WTC11 (cell line): Measurements from ENCODE around the gene CAMK2A. TPM values are rescaled to one million over a fixed set of nuclear protein-coding genes. Genes with fewer than 3 reads are reported as not detected.

Experiments
- ATAC-seq: fragments of 200-7000 bp; cut with Tn5 transposase; 2 replicates; pipeline ENCODE4 v1.10.0; 2021; ENCODE audit warnings: mild to moderate bottlenecking, moderate library complexity
- CTCF ChIA-PET: fragments of 300-600 bp; sonication (Branson Sonifier 250); formaldehyde crosslinking; loops from one replicate; lab custom pipeline; 2021; ENCODE audit warnings: antibody characterized with exemption; lab: Charles Lee
- POLR2A ChIA-PET: fragments of 350-600 bp; sonication (Branson Sonifier 250); formaldehyde crosslinking; loops from one replicate; lab custom pipeline; 2021; ENCODE audit warnings: antibody characterized with exemption; lab: Charles Lee
- DNase-seq: peaks from one replicate; pipeline ENCODE4 v3.0.0; 2021; ENCODE audit warnings: low spot score
- H3K27ac Mint-ChIP-seq: 2 replicates; pipeline ENCODE4 v1.8.0; 2021; ENCODE audit warnings: mixed read lengths
- H3K27me3 Mint-ChIP-seq: 2 replicates; pipeline ENCODE4 v1.8.0; 2021; ENCODE audit warnings: low read depth, mild to moderate bottlenecking, moderate library complexity, mixed read lengths
- H3K36me3 Mint-ChIP-seq: 2 replicates; pipeline ENCODE4 v1.8.0; 2021; ENCODE audit warnings: mixed read lengths
- H3K4me1 Mint-ChIP-seq: 2 replicates; pipeline ENCODE4 v1.8.0; 2022; ENCODE audit warnings: mixed read lengths
- H3K4me3 Mint-ChIP-seq: 2 replicates; pipeline ENCODE4 v1.8.0; 2021; ENCODE audit warnings: mild to moderate bottlenecking, moderate library complexity, mixed read lengths
- H3K9me3 Mint-ChIP-seq: 2 replicates; pipeline ENCODE4 v1.8.0; 2021; ENCODE audit warnings: mixed read lengths
- ARID4B ChIP-seq: sonication (generic); formaldehyde crosslinking; IDR thresholded peaks from 2 replicates; pipeline ENCODE4 v1.8.0; 2023; ENCODE audit warnings: missing genetic modification reagents, mild to moderate bottlenecking, borderline replicate concordance
- ATF3 ChIP-seq: sonication (generic); formaldehyde crosslinking; conservative IDR thresholded peaks from 2 replicates; pipeline ENCODE4 v1.8.1; 2022; ENCODE audit warnings: mild to moderate bottlenecking, missing genetic modification reagents
- E2F4 ChIP-seq: sonication (generic); formaldehyde crosslinking; IDR thresholded peaks from 2 replicates; pipeline ENCODE4 v1.8.1; 2022; ENCODE audit warnings: low read depth, mild to moderate bottlenecking, moderate library complexity, missing genetic modification reagents, borderline replicate concordance
- ELF4 ChIP-seq: sonication (generic); formaldehyde crosslinking; IDR thresholded peaks from 2 replicates; pipeline ENCODE4 v1.8.1; 2022; ENCODE audit warnings: low read depth, mild to moderate bottlenecking, moderate library complexity, missing genetic modification reagents
- ERG ChIP-seq: fragments of 250-450 bp; sonication (Bioruptor Pico); IDR thresholded peaks from 2 replicates; pipeline ENCODE4 v1.8.0; 2021; ENCODE audit warnings: mild to moderate bottlenecking
- GTF2I ChIP-seq: fragments of 250-450 bp; sonication (Bioruptor Pico); conservative IDR thresholded peaks from 2 replicates; pipeline ENCODE4 v1.4.0; 2021; ENCODE audit warnings: mild to moderate bottlenecking
- IRF1 ChIP-seq: sonication (generic); formaldehyde crosslinking; IDR thresholded peaks from 2 replicates; pipeline ENCODE4 v1.8.0; 2023; ENCODE audit warnings: missing genetic modification reagents
- JUN ChIP-seq: sonication (generic); formaldehyde crosslinking; IDR thresholded peaks from 2 replicates; pipeline ENCODE4 v1.8.0; 2023; ENCODE audit warnings: mild to moderate bottlenecking, missing genetic modification reagents
- MAX ChIP-seq: sonication (generic); formaldehyde crosslinking; IDR thresholded peaks from 2 replicates; pipeline ENCODE4 v1.8.0; 2022; ENCODE audit warnings: mild to moderate bottlenecking, missing genetic modification reagents
- MYBL2 ChIP-seq: sonication (generic); formaldehyde crosslinking; IDR thresholded peaks from 2 replicates; pipeline ENCODE4 v1.8.1; 2023; ENCODE audit warnings: mild to moderate bottlenecking, moderate library complexity, missing genetic modification reagents
- NFATC4 ChIP-seq: fragments of 250-450 bp; sonication (Bioruptor Pico); IDR thresholded peaks from 2 replicates; pipeline ENCODE4 v1.9.0; 2021; ENCODE audit warnings: mild to moderate bottlenecking
- NR1H2 ChIP-seq: sonication (generic); formaldehyde crosslinking; IDR thresholded peaks from 2 replicates; pipeline ENCODE4 v1.9.0; 2021; ENCODE audit warnings: mild to moderate bottlenecking, moderate library complexity, missing genetic modification reagents
- OVOL2 ChIP-seq: fragments of 250-450 bp; sonication (Bioruptor Pico); IDR thresholded peaks from 2 replicates; pipeline ENCODE4 v1.9.0; 2021; ENCODE audit warnings: mild to moderate bottlenecking, borderline replicate concordance
- PRRX2 ChIP-seq: fragments of 250-450 bp; sonication (Bioruptor Pico); IDR thresholded peaks from 2 replicates; pipeline ENCODE4 v1.8.0; 2021; ENCODE audit warnings: mild to moderate bottlenecking
- RORB ChIP-seq: fragments of 250-450 bp; sonication (Bioruptor Pico); IDR thresholded peaks from 2 replicates; pipeline ENCODE4 v1.9.0; 2021; ENCODE audit warnings: mild to moderate bottlenecking
- SOX15 ChIP-seq: fragments of 250-450 bp; sonication (Bioruptor Pico); IDR thresholded peaks from 2 replicates; pipeline ENCODE4 v1.9.0; 2021; ENCODE audit warnings: mild to moderate bottlenecking
- USF1 ChIP-seq: sonication (generic); formaldehyde crosslinking; IDR thresholded peaks from 2 replicates; pipeline ENCODE4 v1.8.0; 2022; ENCODE audit warnings: mild to moderate bottlenecking, missing genetic modification reagents
- ZNF138 ChIP-seq: sonication (generic); formaldehyde crosslinking; conservative IDR thresholded peaks from 2 replicates; pipeline ENCODE4 v1.8.1; 2022; ENCODE audit warnings: mild to moderate bottlenecking, moderate library complexity, missing genetic modification reagents
- ZNF219 ChIP-seq: sonication (generic); formaldehyde crosslinking; IDR thresholded peaks from 2 replicates; pipeline ENCODE4 v1.8.0; 2023; ENCODE audit warnings: missing genetic modification reagents, mild to moderate bottlenecking, borderline replicate concordance
- ZNF263 ChIP-seq: sonication (generic); formaldehyde crosslinking; IDR thresholded peaks from 2 replicates; pipeline ENCODE4 v1.8.1; 2022; ENCODE audit warnings: low read depth, mild to moderate bottlenecking, moderate library complexity, missing genetic modification reagents
- total RNA-seq: library from RNA; stranded (reverse); gene quantifications from 3 replicates; pipeline ENCODE4 v1.2.3, GENCODE V29; 2021

CAMK2A gene
- total RNA-seq, 1 experiment from 2014 or later: 0.13 TPM

- Mint-ChIP-seq H3K4me1 (no peaks in the 10 kb centered on the region), H3K36me3 (no peaks in the 10 kb centered on the region), H3K27me3 (peaks cover 7% of the 10 kb centered on the region), H3K27ac (no peak overlapping the region), H3K9me3 (no peaks in the 10 kb centered on the region), H3K4me3 (no peak overlapping the region)
- ATAC-seq: no peak
- DNase-seq: no peak
- ChIA-PET CTCF (interaction anchor here (0.5 to 2.9 kb wide), 6 partner anchors 10 to 174 kb away, joined by 3 to 18 read pairs (median 6); no protein-coding TSS in a partner anchor), POLR2A (no interaction called here)
- TF ChIP-seq MAX (CRISPR knock-in tag): no peak
- TF ChIP-seq IRF1 (CRISPR knock-in tag): no peak
- no peak for TF ChIP-seq ATF3 (CRISPR knock-in tag)
- TF ChIP-seq PRRX2 (CRISPR knock-in tag): no peak
- no peak for TF ChIP-seq NR1H2 (CRISPR knock-in tag)
- no peak for TF ChIP-seq GTF2I (CRISPR knock-in tag)
- TF ChIP-seq SOX15 (CRISPR knock-in tag): no peak
- TF ChIP-seq USF1 (CRISPR knock-in tag): no peak
- TF ChIP-seq RORB (CRISPR knock-in tag): no peak
- TF ChIP-seq JUN: no peak
- no peak for TF ChIP-seq ZNF219 (CRISPR knock-in tag)
- no peak for TF ChIP-seq E2F4 (CRISPR knock-in tag)
- no peak for TF ChIP-seq ELF4 (CRISPR knock-in tag)
- no peak for TF ChIP-seq MYBL2 (CRISPR knock-in tag)
- no peak for TF ChIP-seq NFATC4 (CRISPR knock-in tag)
- no peak for TF ChIP-seq ZNF138 (CRISPR knock-in tag)
- no peak for TF ChIP-seq ERG (CRISPR knock-in tag)
- no peak for TF ChIP-seq OVOL2 (CRISPR knock-in tag)
- TF ChIP-seq ARID4B (CRISPR knock-in tag): no peak
- TF ChIP-seq ZNF263: no peak
These were observed 69.7 kb downstream of the CAMK2A start for GRCh38 chr5:150219861-150220260.
